Type B pancreatic cell (in vitro differentiated cells): ENCODE measurements around the gene STMN3. TPM values are rescaled to one million over a fixed set of nuclear protein-coding genes. Genes with fewer than 3 reads are reported as not detected.

Source experiments
- DNase-seq: peaks from one replicate; pipeline ENCODE4 v3.0.0; 2021; ENCODE audit warnings: mixed read lengths; ENCODE audit not compliant: unreplicated experiment; ENCODE audit errors: extremely low spot score
- H3K27ac Mint-ChIP-seq: 2 replicates; pipeline ENCODE4 v1.8.0; 2021; ENCODE audit warnings: mild to moderate bottlenecking, mixed read lengths
- H3K27me3 Mint-ChIP-seq: 2 replicates; pipeline ENCODE4 v1.8.0; 2021; ENCODE audit warnings: mixed read lengths
- H3K36me3 Mint-ChIP-seq: 2 replicates; pipeline ENCODE4 v1.8.0; 2021; ENCODE audit warnings: mixed read lengths
- H3K4me1 Mint-ChIP-seq: one replicate; pipeline ENCODE4 v1.8.0; 2021; ENCODE audit warnings: mixed read lengths; ENCODE audit not compliant: unreplicated experiment
- H3K4me3 Mint-ChIP-seq: 2 replicates; pipeline ENCODE4 v1.8.0; 2021; ENCODE audit warnings: mild to moderate bottlenecking, mixed read lengths
- H3K9me3 Mint-ChIP-seq: 2 replicates; pipeline ENCODE4 v1.8.0; 2021; ENCODE audit warnings: mixed read lengths
- total RNA-seq: library from RNA; stranded (reverse); gene quantifications from 2 replicates; pipeline ENCODE4 v1.2.1, GENCODE V29; 2021; ENCODE audit warnings: low replicate concordance
- TF ChIP-seq, protein P1 (sequence below): fragments of 200-600 bp; sonication (generic); conservative IDR thresholded peaks from 2 replicates; pipeline ENCODE4 v1.5.0; 2021; ENCODE audit warnings: antibody characterized with exemption, mild to moderate bottlenecking

Gene STMN3
- total RNA-seq, 1 donor from 2014 or later = 40.8 TPM

DNA sequence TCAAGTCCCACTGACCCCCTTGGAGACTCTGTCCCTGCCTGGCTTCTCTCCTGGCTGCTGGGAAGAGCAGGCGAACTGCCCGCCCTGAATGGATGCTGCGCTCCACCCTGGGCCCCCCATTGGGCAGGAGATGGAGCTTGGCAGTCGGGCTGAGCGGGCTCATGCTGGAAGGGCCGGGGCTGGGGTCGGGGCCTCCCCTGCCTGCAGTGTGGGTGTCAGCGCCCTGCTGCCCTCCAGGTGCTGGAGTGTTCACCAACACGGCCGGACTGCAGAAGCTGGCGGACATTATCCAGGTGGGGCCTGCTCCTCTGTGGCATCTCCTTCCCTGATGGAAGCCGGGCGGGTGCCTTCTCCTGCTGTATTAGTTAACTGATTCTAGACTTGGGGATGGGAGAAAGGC, 27.2 kb upstream of the STMN3 start:
- H3K4me1 Mint-ChIP-seq = no peaks in the 10 kb centered on the region
- no peaks in the 10 kb centered on the region for H3K9me3 Mint-ChIP-seq
- TF ChIP-seq, protein P1, sequence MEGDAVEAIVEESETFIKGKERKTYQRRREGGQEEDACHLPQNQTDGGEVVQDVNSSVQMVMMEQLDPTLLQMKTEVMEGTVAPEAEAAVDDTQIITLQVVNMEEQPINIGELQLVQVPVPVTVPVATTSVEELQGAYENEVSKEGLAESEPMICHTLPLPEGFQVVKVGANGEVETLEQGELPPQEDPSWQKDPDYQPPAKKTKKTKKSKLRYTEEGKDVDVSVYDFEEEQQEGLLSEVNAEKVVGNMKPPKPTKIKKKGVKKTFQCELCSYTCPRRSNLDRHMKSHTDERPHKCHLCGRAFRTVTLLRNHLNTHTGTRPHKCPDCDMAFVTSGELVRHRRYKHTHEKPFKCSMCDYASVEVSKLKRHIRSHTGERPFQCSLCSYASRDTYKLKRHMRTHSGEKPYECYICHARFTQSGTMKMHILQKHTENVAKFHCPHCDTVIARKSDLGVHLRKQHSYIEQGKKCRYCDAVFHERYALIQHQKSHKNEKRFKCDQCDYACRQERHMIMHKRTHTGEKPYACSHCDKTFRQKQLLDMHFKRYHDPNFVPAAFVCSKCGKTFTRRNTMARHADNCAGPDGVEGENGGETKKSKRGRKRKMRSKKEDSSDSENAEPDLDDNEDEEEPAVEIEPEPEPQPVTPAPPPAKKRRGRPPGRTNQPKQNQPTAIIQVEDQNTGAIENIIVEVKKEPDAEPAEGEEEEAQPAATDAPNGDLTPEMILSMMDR = no peak
- no peak for DNase-seq
- H3K36me3 Mint-ChIP-seq = no peaks in the 10 kb centered on the region
- no peak overlapping the region for H3K4me3 Mint-ChIP-seq
- no peak overlapping the region for H3K27ac Mint-ChIP-seq
- H3K27me3 Mint-ChIP-seq = no peaks in the 10 kb centered on the region

DNA sequence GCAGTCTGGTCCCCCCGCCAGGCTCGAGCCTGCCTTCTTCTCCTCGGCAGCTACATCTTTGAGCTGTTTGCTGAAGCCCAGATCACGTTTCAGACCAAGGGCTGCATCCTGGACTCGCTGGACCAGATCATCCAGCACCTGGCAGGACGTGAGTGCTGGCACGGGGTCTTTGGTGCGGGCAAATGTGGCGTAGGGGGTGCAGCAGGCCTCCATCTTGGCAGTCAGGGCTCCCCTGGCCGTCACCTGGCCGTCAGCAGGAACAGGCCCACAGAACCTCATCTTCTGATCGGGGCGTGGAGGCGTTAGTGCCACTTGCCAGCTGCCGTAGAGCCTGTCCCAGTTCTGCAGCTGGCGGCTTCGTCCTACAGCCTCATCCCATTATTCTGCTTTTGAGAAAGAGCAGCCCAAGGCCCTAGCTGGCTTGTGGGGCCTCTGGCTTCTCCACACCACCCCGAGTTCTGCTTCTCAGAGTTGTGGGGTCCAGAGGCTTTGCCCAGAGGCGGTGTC, 26.6 kb upstream of the STMN3 start:
- no peak overlapping the region for H3K27ac Mint-ChIP-seq
- H3K36me3 Mint-ChIP-seq = no peaks in the 10 kb centered on the region
- no peaks in the 10 kb centered on the region for H3K4me1 Mint-ChIP-seq
- no peaks in the 10 kb centered on the region for H3K9me3 Mint-ChIP-seq
- H3K27me3 Mint-ChIP-seq = no peaks in the 10 kb centered on the region
- H3K4me3 Mint-ChIP-seq = no peak overlapping the region
- TF ChIP-seq, protein P1 = no peak
- no peak for DNase-seq

DNA sequence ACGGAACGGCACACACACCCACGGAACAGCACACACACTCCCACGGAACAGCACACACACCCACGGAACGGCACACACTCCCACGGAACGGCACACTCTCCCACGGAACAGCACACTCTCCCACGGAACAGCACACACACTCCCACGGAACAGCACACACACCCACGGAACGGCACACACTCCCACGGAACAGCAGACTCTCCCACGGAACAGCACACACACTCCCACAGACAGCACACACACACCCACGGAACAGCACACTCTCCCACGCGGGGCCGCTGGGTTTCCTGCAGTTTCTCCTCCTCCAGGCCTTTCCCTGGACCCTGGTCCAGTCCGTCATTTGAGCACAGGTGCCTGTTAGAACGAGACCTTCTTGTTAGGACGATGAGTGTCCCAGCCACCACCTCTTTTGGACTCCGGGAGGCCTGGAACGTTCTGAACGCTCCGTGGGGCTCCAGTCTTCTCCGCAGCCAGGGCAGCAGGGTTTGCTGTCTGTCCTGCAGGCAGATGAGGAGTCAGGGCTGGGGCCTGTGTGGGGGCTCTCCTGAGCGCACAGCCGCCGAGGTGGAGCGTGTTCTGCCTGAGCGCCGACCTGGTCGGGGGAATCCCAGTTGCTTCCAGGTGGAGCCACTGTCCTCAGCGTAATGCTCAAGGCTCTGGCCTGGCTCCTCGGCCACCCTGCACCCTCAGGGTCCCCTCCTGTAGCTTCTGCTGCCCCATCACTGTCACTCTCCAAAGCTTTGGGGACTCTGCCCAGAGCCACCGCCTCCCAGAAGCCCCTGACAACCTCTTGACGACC, 25.6 kb upstream of the STMN3 start:
- no peak overlapping the region for H3K27ac Mint-ChIP-seq
- no peaks in the 10 kb centered on the region for H3K4me1 Mint-ChIP-seq
- DNase-seq = no peak
- no peak overlapping the region for H3K4me3 Mint-ChIP-seq
- H3K36me3 Mint-ChIP-seq = no peaks in the 10 kb centered on the region
- no peaks in the 10 kb centered on the region for H3K9me3 Mint-ChIP-seq
- H3K27me3 Mint-ChIP-seq = no peaks in the 10 kb centered on the region
- TF ChIP-seq, protein P1 = no peak

DNA sequence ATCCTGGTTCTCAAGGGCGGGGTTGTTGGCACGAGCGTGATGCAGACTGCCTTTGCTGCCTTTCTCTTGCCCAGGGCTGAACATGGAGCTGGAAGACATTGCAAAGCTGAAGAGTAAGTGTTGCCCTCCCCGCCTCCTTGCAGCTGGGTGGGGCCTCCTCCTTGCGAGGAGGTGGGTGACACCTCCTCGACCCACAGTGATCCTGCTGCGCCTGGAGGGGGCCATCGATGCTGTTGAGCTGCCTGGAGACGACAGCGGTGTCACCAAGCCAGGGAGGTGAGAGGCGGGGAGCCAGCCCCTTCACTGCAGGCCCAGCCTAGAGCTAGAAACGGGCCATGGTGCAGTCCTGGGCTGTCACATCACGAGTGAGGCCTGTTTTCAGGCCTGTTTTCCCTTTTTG, 24.8 kb upstream of the STMN3 start:
- H3K27me3 Mint-ChIP-seq = no peaks in the 10 kb centered on the region
- H3K27ac Mint-ChIP-seq = no peak overlapping the region
- H3K9me3 Mint-ChIP-seq = no peaks in the 10 kb centered on the region
- no peaks in the 10 kb centered on the region for H3K36me3 Mint-ChIP-seq
- no peak overlapping the region for H3K4me3 Mint-ChIP-seq
- DNase-seq = no peak
- TF ChIP-seq, protein P1 = no peak
- no peaks in the 10 kb centered on the region for H3K4me1 Mint-ChIP-seq

DNA sequence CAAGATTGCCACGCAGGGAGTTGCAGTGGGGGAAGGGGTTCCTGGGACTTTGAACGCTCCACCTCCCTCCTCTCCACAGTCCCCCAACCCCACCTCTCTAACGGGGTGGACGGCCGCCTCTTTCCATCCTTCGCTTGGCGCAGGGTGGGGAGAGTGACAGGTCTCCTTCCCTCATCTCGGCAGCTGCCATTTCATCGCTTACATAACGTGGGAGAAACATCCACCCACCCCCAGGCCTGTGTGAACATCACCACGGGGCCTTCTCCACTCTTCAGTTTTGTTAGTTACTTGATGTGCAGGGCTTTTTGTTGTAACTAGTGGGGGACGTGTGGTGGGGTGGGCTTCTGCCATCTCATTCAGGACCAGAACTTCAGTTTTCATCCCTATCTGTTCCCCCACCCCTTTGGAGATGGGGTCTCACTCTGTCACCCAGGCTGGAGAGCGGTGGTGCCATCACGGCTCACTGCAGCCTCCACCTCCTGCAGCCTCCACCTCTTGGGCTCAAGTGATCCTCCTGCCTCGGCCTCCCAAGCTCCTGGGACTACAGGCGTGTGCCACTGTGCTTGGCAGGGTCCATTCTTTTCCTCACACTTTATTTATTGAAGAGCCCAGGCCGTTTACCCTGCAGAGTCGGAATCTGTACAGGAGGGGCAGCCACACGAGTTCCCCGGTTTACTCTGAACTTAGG, 22.6 kb upstream of the STMN3 start:
- TF ChIP-seq, protein P1 = no peak
- H3K4me1 Mint-ChIP-seq = no peaks in the 10 kb centered on the region
- H3K27ac Mint-ChIP-seq = no peak overlapping the region
- no peak overlapping the region for H3K4me3 Mint-ChIP-seq
- H3K27me3 Mint-ChIP-seq = no peaks in the 10 kb centered on the region
- no peaks in the 10 kb centered on the region for H3K36me3 Mint-ChIP-seq
- no peaks in the 10 kb centered on the region for H3K9me3 Mint-ChIP-seq
- DNase-seq = no peak
